CD4-positive, alpha-beta T cell (primary cell): ENCODE results near the gene FKBP1C. TPM values are rescaled to one million over a fixed set of nuclear protein-coding genes. Genes with fewer than 3 reads are reported as not detected.

Source experiments
- ATAC-seq: fragments of 200-7000 bp; cut with Tn5 transposase; one replicate; pipeline ENCODE4 v1.10.0; 2022; ENCODE audit warnings: mild to moderate bottlenecking; ENCODE audit not compliant: poor library complexity
- CTCF ChIA-PET: fragments of 350-600 bp; sonication (Branson Sonifier 250); formaldehyde crosslinking; loops from one replicate; lab custom pipeline; 2021; ENCODE audit warnings: antibody characterized with exemption, inconsistent platforms; lab: Charles Lee
- POLR2A ChIA-PET: fragments of 350-600 bp; sonication (Branson Sonifier 250); formaldehyde crosslinking; loops from one replicate; lab custom pipeline; 2021; ENCODE audit warnings: antibody characterized with exemption, inconsistent platforms; lab: Charles Lee
- DNase-seq, 14 experiments: peaks; one replicate each; pipeline ENCODE4 v3.0.0-alpha.2; 2013 to 2020; ENCODE audit warnings: mixed read lengths in 2 of 14
- H3K27ac ChIP-seq, 2 donors: one replicate each; pipeline versions ENCODE4 v1.5.1 to v1.7.0; 2013; ENCODE audit warnings: low read length in 2 of 2, low read depth in 1 of 2, mild to moderate bottlenecking in 1 of 2
- H3K27me3 ChIP-seq, 2 experiments: 1 replicate in 1 of 2; 2 replicates in 1 of 2; pipeline versions ENCODE4 v1.6.1 to v1.7.0; 2013; ENCODE audit warnings: low read length in 2 of 2, control low read depth in 1 of 2, mild to moderate bottlenecking in 1 of 2, moderate library complexity in 1 of 2; ENCODE audit not compliant: insufficient read depth in 2 of 2, control insufficient read depth in 1 of 2
- H3K36me3 ChIP-seq: one replicate; pipeline ENCODE4 v1.6.1; 2013; ENCODE audit warnings: low read length, control low read depth; ENCODE audit not compliant: insufficient read depth
- H3K4me1 ChIP-seq: one replicate; pipeline ENCODE4 v1.6.1; 2013; ENCODE audit warnings: low read length, control low read depth; ENCODE audit not compliant: insufficient read depth
- H3K4me3 ChIP-seq: one replicate; pipeline ENCODE4 v1.5.1; 2013; ENCODE audit warnings: mild to moderate bottlenecking, low read length, moderate library complexity
- H3K9me3 ChIP-seq, 2 experiments: 1 replicate in 1 of 2; 2 replicates in 1 of 2; pipeline versions ENCODE4 v1.6.1 to v1.7.0; 2013; ENCODE audit warnings: low read length in 2 of 2, mild to moderate bottlenecking in 2 of 2, control low read depth in 1 of 2, moderate library complexity in 1 of 2; ENCODE audit not compliant: control insufficient read depth in 1 of 2, insufficient read depth in 1 of 2
- H3K27ac Mint-ChIP-seq: one replicate; pipeline ENCODE4 v1.8.0; 2020; ENCODE audit warnings: mixed read lengths
- H3K27me3 Mint-ChIP-seq: one replicate; pipeline ENCODE4 v1.8.0; 2021; ENCODE audit warnings: mixed read lengths
- H3K36me3 Mint-ChIP-seq: one replicate; pipeline ENCODE4 v1.8.0; 2021; ENCODE audit warnings: low read depth, mixed read lengths
- H3K4me1 Mint-ChIP-seq: one replicate; pipeline ENCODE4 v1.8.0; 2021; ENCODE audit warnings: low read depth, mixed read lengths
- H3K4me3 Mint-ChIP-seq: one replicate; pipeline ENCODE4 v1.8.0; 2020; ENCODE audit warnings: mild to moderate bottlenecking, mixed read lengths
- H3K9me3 Mint-ChIP-seq: one replicate; pipeline ENCODE4 v1.8.0; 2020; ENCODE audit warnings: mixed read lengths
- CTCF ChIP-seq: fragments of 200-600 bp; IDR thresholded peaks from one replicate; pipeline ENCODE4 v1.8.0; 2022; ENCODE audit warnings: antibody characterized with exemption, mild to moderate bottlenecking
- intact Hi-C, 2 experiments: fragments of 100-400 bp; cut with DNase I in 1 of 2; cut with micrococcal nuclease in 1 of 2; formaldehyde crosslinking; loops; one replicate each; pipeline versions ENCODE4 v1.15.1 to v1.9.0; 2023 to 2025; cut with DNase I, micrococcal nuclease
- total RNA-seq, 174 experiments: library from RNA in 2 of 174; stranded (reverse) in 2 of 174; gene quantifications; one replicate each; pipeline ENCODE4 v1.2.3 and lab custom pipeline; 2021 to 2026

The FKBP1C gene
- total RNA-seq, 2 experiments from 2014 or later, result not detected

GRCh38 chr6:63180367-63180766, 30.9 kb upstream of the FKBP1C start:
- no peak for ATAC-seq
- H3K27ac ChIP-seq, result no peak overlapping the region
- no peaks in the 10 kb centered on the region for H3K4me1 ChIP-seq
- no peak for DNase-seq
- H3K4me3 Mint-ChIP-seq, result no peak overlapping the region
- POLR2A ChIA-PET, result no interaction called here
- H3K36me3 Mint-ChIP-seq, result no peaks in the 10 kb centered on the region
- CTCF ChIA-PET, result no interaction called here
- no peak overlapping the region for H3K4me3 ChIP-seq
- intact Hi-C loops, result no loop called here
- H3K27me3 ChIP-seq, result no peaks in the 10 kb centered on the region
- no peaks in the 10 kb centered on the region for H3K4me1 Mint-ChIP-seq
- TF ChIP-seq CTCF, result no peak
- H3K27me3 Mint-ChIP-seq, result no peaks in the 10 kb centered on the region
- H3K9me3 ChIP-seq, result no peaks in the 10 kb centered on the region
- H3K27ac Mint-ChIP-seq, result no peak overlapping the region
- H3K36me3 ChIP-seq, result no peaks in the 10 kb centered on the region
- H3K9me3 Mint-ChIP-seq, result no peaks in the 10 kb centered on the region

DNA sequence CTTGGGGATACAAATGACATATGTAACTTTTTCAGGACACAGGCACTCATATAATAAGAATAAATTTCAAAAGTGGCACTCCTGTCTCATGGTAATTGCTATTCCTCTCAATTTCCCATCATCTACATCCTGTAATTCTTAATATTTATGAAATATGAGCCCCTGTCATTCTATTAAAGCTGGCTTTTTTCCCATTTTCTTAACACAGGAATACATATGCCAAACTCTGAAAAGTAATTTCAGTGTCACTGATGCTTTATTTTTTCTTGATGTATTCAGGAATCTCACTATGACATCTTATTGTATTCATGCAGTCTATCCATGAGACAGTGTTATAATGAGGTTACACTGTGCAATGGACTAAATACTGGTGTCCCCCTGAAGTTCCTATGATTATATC, 24.3 kb upstream of the FKBP1C start:
- DNase-seq, result no peak
- POLR2A ChIA-PET, result no interaction called here
- H3K36me3 Mint-ChIP-seq, result no peaks in the 10 kb centered on the region
- no peaks in the 10 kb centered on the region for H3K27me3 Mint-ChIP-seq
- no peaks in the 10 kb centered on the region for H3K9me3 Mint-ChIP-seq
- no peak overlapping the region for H3K4me3 ChIP-seq
- no peaks in the 10 kb centered on the region for H3K36me3 ChIP-seq
- H3K27ac ChIP-seq, result no peak overlapping the region
- no peak overlapping the region for H3K4me3 Mint-ChIP-seq
- no peaks in the 10 kb centered on the region for H3K9me3 ChIP-seq
- H3K4me1 Mint-ChIP-seq, result no peaks in the 10 kb centered on the region
- no peaks in the 10 kb centered on the region for H3K4me1 ChIP-seq
- CTCF ChIA-PET, result no interaction called here
- no peak for ATAC-seq
- no peak for TF ChIP-seq CTCF
- no peaks in the 10 kb centered on the region for H3K27me3 ChIP-seq
- intact Hi-C loops, result no loop called here
- H3K27ac Mint-ChIP-seq, result no peak overlapping the region

- no peak overlapping the region for H3K27ac ChIP-seq
- Mint-ChIP-seq H3K36me3 (no peaks in the 10 kb centered on the region), H3K27ac (no peak overlapping the region), H3K4me1 (no peaks in the 10 kb centered on the region), H3K27me3 (no peaks in the 10 kb centered on the region), H3K9me3 (peaks cover 2% of the 10 kb centered on the region), H3K4me3 (no peak overlapping the region)
- H3K4me1 ChIP-seq, result no peaks in the 10 kb centered on the region
- ATAC-seq (no peak), DNase-seq (no peak)
- intact Hi-C loops, result no loop called here
- H3K27me3 ChIP-seq, result no peaks in the 10 kb centered on the region
- CTCF ChIA-PET, result no interaction called here
- no peaks in the 10 kb centered on the region for H3K36me3 ChIP-seq
- POLR2A ChIA-PET, result no interaction called here
- peaks cover 0 to 7% of the 10 kb centered on the region in 2 experiments for H3K9me3 ChIP-seq
- no peak overlapping the region for H3K4me3 ChIP-seq
- no peak for TF ChIP-seq CTCF
Observed at GRCh38 chr6:63188828-63189227, 22.4 kb upstream of the FKBP1C start.
